Ishikawa (cell line): ENCODE results near the gene MSANTD7.

ENCODE experiments used
- CEBPB ChIP-seq: IDR thresholded peaks from 2 replicates; pipeline ENCODE4 v1.6.1; 2012
- CREB1 ChIP-seq: IDR thresholded peaks from 2 replicates; pipeline ENCODE4 v1.6.1; 2012; ENCODE audit warnings: low read depth
- EGR1 ChIP-seq: IDR thresholded peaks from 2 replicates; pipeline ENCODE4 v1.6.1; 2012
- EP300 ChIP-seq: IDR thresholded peaks from 2 replicates; pipeline ENCODE4 v1.6.1; 2012; ENCODE audit warnings: borderline replicate concordance
- FOXM1 ChIP-seq: IDR thresholded peaks from 2 replicates; pipeline ENCODE4 v1.6.1; 2012; ENCODE audit warnings: low read depth, borderline replicate concordance
- NFIC ChIP-seq: IDR thresholded peaks from 2 replicates; pipeline ENCODE4 v1.6.1; 2012
- RAD21 ChIP-seq: IDR thresholded peaks from 2 replicates; pipeline ENCODE4 v1.6.1; 2012; ENCODE audit warnings: low read depth
- TAF1 ChIP-seq: IDR thresholded peaks from 2 replicates; pipeline ENCODE4 v1.6.1; 2012; ENCODE audit warnings: low read depth, mild to moderate bottlenecking
- TCF12 ChIP-seq: IDR thresholded peaks from 2 replicates; pipeline ENCODE4 v1.6.1; 2012; ENCODE audit warnings: low read depth
- TEAD4 ChIP-seq: IDR thresholded peaks from 2 replicates; pipeline ENCODE4 v1.6.1; 2012
- YY1 ChIP-seq: IDR thresholded peaks from 2 replicates; pipeline ENCODE4 v1.6.1; 2012; ENCODE audit warnings: low read depth
- ZBTB7A ChIP-seq: IDR thresholded peaks from 2 replicates; pipeline ENCODE4 v1.6.1; 2012; ENCODE audit warnings: low read depth
- TF ChIP-seq, protein P1 (sequence below): IDR thresholded peaks from 2 replicates; pipeline ENCODE4 v1.6.1; 2012
- TF ChIP-seq, protein P2 (sequence below): IDR thresholded peaks from 2 replicates; pipeline ENCODE4 v1.6.1; 2012; ENCODE audit warnings: low read depth, mild to moderate bottlenecking
- TF ChIP-seq, protein P3 (sequence below): IDR thresholded peaks from 2 replicates; pipeline ENCODE4 v1.6.1; 2012

The MSANTD7 gene

DNA sequence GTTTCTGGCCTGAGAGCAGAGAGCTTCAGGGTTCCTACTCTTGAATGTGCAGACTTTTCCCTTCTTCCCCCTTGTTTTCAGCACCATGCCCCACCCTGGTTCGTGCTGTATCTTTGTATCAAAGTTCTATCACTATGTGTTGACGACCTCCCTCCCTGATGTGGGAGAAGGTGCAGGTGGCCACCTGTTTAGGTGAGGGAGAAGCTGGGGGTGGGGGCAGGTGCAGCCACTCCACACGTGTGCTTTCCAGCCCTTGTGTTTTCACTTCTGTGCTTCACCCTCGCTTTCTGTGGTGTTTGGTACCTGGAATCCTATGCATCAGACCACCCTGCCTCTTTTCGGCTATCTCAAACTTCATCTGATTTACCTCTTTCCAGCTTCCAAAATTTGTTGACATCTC is 20.9 kb downstream of the MSANTD7 start:
- TF ChIP-seq EP300, result no peak
- no peak for TF ChIP-seq EGR1
- no peak for TF ChIP-seq ZBTB7A
- TF ChIP-seq, protein P1, sequence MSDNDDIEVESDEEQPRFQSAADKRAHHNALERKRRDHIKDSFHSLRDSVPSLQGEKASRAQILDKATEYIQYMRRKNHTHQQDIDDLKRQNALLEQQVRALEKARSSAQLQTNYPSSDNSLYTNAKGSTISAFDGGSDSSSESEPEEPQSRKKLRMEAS, result no peak
- TF ChIP-seq CEBPB, result no peak
- TF ChIP-seq YY1, result no peak
- TF ChIP-seq, protein P2, sequence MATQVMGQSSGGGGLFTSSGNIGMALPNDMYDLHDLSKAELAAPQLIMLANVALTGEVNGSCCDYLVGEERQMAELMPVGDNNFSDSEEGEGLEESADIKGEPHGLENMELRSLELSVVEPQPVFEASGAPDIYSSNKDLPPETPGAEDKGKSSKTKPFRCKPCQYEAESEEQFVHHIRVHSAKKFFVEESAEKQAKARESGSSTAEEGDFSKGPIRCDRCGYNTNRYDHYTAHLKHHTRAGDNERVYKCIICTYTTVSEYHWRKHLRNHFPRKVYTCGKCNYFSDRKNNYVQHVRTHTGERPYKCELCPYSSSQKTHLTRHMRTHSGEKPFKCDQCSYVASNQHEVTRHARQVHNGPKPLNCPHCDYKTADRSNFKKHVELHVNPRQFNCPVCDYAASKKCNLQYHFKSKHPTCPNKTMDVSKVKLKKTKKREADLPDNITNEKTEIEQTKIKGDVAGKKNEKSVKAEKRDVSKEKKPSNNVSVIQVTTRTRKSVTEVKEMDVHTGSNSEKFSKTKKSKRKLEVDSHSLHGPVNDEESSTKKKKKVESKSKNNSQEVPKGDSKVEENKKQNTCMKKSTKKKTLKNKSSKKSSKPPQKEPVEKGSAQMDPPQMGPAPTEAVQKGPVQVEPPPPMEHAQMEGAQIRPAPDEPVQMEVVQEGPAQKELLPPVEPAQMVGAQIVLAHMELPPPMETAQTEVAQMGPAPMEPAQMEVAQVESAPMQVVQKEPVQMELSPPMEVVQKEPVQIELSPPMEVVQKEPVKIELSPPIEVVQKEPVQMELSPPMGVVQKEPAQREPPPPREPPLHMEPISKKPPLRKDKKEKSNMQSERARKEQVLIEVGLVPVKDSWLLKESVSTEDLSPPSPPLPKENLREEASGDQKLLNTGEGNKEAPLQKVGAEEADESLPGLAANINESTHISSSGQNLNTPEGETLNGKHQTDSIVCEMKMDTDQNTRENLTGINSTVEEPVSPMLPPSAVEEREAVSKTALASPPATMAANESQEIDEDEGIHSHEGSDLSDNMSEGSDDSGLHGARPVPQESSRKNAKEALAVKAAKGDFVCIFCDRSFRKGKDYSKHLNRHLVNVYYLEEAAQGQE, result no peak
- no peak for TF ChIP-seq TAF1
- no peak for TF ChIP-seq TCF12
- TF ChIP-seq, protein P3, sequence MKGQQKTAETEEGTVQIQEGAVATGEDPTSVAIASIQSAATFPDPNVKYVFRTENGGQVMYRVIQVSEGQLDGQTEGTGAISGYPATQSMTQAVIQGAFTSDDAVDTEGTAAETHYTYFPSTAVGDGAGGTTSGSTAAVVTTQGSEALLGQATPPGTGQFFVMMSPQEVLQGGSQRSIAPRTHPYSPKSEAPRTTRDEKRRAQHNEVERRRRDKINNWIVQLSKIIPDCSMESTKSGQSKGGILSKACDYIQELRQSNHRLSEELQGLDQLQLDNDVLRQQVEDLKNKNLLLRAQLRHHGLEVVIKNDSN, result no peak
- no peak for TF ChIP-seq CREB1

DNA sequence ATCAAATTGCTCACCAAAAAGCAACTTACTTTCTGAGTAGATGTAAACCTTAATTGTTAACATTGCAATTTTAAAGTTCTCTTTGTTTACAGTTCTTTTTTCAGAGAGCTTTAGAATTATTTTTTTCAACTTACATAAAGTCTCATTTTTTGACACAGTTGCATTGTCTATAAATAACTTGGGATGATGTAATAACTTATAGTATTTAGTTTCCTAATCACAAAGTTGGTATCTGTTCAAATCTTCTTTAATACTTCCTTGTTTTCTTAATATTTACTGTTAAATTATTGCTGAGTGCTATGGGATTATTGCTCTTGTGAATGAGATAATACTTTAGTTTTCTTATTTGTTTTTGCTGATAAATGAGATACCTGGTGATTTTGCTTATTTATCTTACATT is 21.7 kb downstream of the MSANTD7 start:
- TF ChIP-seq TAF1 (no peak), EP300 (no peak), RAD21 (no peak), TCF12 (no peak), CEBPB (no peak), CREB1 (no peak), NFIC (no peak), EGR1 (no peak), YY1 (no peak), TEAD4 (no peak), ZBTB7A (no peak), FOXM1 (no peak)
- TF ChIP-seq, protein P1, result no peak
- TF ChIP-seq, protein P3, result no peak
- TF ChIP-seq, protein P2, result no peak

DNA sequence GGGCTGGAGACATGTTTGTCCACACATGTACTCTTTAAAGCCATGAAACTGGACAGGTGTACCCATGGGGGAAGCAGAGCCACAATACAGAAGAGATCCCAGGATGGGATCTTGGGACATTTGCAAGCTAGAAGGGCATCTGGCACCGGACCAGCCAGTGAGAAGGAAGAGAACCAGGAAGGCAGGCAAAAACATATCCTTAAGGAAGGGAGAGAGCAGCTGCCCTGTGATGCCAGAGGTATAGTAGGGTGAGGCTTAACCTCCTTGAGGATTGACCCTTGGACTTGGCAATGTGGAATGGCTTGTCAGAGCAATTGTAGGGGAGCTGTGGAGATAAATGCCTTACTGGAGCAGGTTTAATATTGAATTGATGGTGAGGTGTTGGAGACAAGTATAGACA is 22.7 kb downstream of the MSANTD7 start:
- TF ChIP-seq, protein P2, result no peak
- no peak for TF ChIP-seq YY1
- TF ChIP-seq CREB1, result no peak

DNA sequence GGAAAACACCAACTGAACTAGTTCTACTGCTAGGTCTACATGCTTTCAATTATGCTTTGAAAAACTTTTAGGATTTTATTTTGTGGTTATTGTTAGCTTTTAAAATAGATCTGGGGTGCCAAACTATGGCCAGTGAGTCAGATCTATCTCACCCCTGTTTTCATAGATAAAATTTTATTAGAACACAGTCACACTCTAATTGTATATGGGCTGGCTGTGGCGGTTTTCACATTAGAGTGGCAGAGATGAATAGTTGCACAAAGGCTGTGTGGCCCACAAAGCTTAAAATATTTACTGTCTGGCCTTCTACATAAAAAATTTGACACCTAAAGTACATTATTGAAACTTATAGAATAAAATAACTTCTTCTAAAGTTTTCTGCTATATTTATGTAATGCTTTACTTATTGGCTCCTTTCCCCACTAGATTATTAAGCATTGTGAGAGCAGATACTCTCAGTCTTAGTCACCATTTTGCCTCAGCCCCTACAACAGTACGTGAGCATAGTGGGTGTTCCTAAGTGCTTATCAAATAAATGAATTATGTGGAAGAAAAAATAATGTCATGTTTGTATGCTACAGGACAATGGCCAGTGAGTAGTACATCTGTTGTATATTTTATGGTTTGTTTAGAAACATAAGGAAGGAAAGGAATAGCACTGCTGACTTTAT is 35.1 kb downstream of the MSANTD7 start:
- TF ChIP-seq, protein P2, result no peak
- TF ChIP-seq TEAD4, result no peak
- TF ChIP-seq TCF12, result no peak
